CD4-positive, alpha-beta T cell (primary cell): ENCODE data around the gene ULK2. TPM values are rescaled to one million over a fixed set of nuclear protein-coding genes. Genes with fewer than 3 reads are reported as not detected.

ENCODE experiments used
- ATAC-seq: fragments of 200-7000 bp; cut with Tn5 transposase; one replicate; pipeline ENCODE4 v1.10.0; 2022; ENCODE audit warnings: mild to moderate bottlenecking; ENCODE audit not compliant: poor library complexity
- CTCF ChIA-PET: fragments of 350-600 bp; sonication (Branson Sonifier 250); formaldehyde crosslinking; loops from one replicate; lab custom pipeline; 2021; ENCODE audit warnings: antibody characterized with exemption, inconsistent platforms; lab: Charles Lee
- POLR2A ChIA-PET: fragments of 350-600 bp; sonication (Branson Sonifier 250); formaldehyde crosslinking; loops from one replicate; lab custom pipeline; 2021; ENCODE audit warnings: antibody characterized with exemption, inconsistent platforms; lab: Charles Lee
- DNase-seq, 14 experiments: peaks; one replicate each; pipeline ENCODE4 v3.0.0-alpha.2; 2013 to 2020; ENCODE audit warnings: mixed read lengths in 2 of 14
- H3K27ac ChIP-seq, 2 donors: one replicate each; pipeline versions ENCODE4 v1.5.1 to v1.7.0; 2013; ENCODE audit warnings: low read length in 2 of 2, low read depth in 1 of 2, mild to moderate bottlenecking in 1 of 2
- H3K27me3 ChIP-seq, 2 experiments: 1 replicate in 1 of 2; 2 replicates in 1 of 2; pipeline versions ENCODE4 v1.6.1 to v1.7.0; 2013; ENCODE audit warnings: low read length in 2 of 2, control low read depth in 1 of 2, mild to moderate bottlenecking in 1 of 2, moderate library complexity in 1 of 2; ENCODE audit not compliant: insufficient read depth in 2 of 2, control insufficient read depth in 1 of 2
- H3K36me3 ChIP-seq: one replicate; pipeline ENCODE4 v1.6.1; 2013; ENCODE audit warnings: low read length, control low read depth; ENCODE audit not compliant: insufficient read depth
- H3K4me1 ChIP-seq: one replicate; pipeline ENCODE4 v1.6.1; 2013; ENCODE audit warnings: low read length, control low read depth; ENCODE audit not compliant: insufficient read depth
- H3K4me3 ChIP-seq: one replicate; pipeline ENCODE4 v1.5.1; 2013; ENCODE audit warnings: mild to moderate bottlenecking, low read length, moderate library complexity
- H3K9me3 ChIP-seq, 2 experiments: 1 replicate in 1 of 2; 2 replicates in 1 of 2; pipeline versions ENCODE4 v1.6.1 to v1.7.0; 2013; ENCODE audit warnings: low read length in 2 of 2, mild to moderate bottlenecking in 2 of 2, control low read depth in 1 of 2, moderate library complexity in 1 of 2; ENCODE audit not compliant: control insufficient read depth in 1 of 2, insufficient read depth in 1 of 2
- H3K27ac Mint-ChIP-seq: one replicate; pipeline ENCODE4 v1.8.0; 2020; ENCODE audit warnings: mixed read lengths
- H3K27me3 Mint-ChIP-seq: one replicate; pipeline ENCODE4 v1.8.0; 2021; ENCODE audit warnings: mixed read lengths
- H3K36me3 Mint-ChIP-seq: one replicate; pipeline ENCODE4 v1.8.0; 2021; ENCODE audit warnings: low read depth, mixed read lengths
- H3K4me1 Mint-ChIP-seq: one replicate; pipeline ENCODE4 v1.8.0; 2021; ENCODE audit warnings: low read depth, mixed read lengths
- H3K4me3 Mint-ChIP-seq: one replicate; pipeline ENCODE4 v1.8.0; 2020; ENCODE audit warnings: mild to moderate bottlenecking, mixed read lengths
- H3K9me3 Mint-ChIP-seq: one replicate; pipeline ENCODE4 v1.8.0; 2020; ENCODE audit warnings: mixed read lengths
- CTCF ChIP-seq: fragments of 200-600 bp; IDR thresholded peaks from one replicate; pipeline ENCODE4 v1.8.0; 2022; ENCODE audit warnings: antibody characterized with exemption, mild to moderate bottlenecking
- intact Hi-C, 2 experiments: fragments of 100-400 bp; cut with DNase I in 1 of 2; cut with micrococcal nuclease in 1 of 2; formaldehyde crosslinking; loops; one replicate each; pipeline versions ENCODE4 v1.15.1 to v1.9.0; 2023 to 2025; cut with DNase I, micrococcal nuclease
- total RNA-seq, 174 experiments: library from RNA in 2 of 174; stranded (reverse) in 2 of 174; gene quantifications; one replicate each; pipeline ENCODE4 v1.2.3 and lab custom pipeline; 2021 to 2026

Gene ULK2
- total RNA-seq, 2 experiments from 2014 or later, result 17.1 to 18.3 TPM

- Mint-ChIP-seq H3K4me3 (no peak overlapping the region), H3K27me3 (no peaks in the 10 kb centered on the region), H3K36me3 (no peaks in the 10 kb centered on the region), H3K9me3 (no peaks in the 10 kb centered on the region), H3K27ac (no peak overlapping the region), H3K4me1 (no peaks in the 10 kb centered on the region)
- Histone ChIP-seq H3K36me3 (no peaks in the 10 kb centered on the region), H3K9me3 (no peaks in the 10 kb centered on the region), H3K4me1 (no peaks in the 10 kb centered on the region), H3K27me3 (no peaks in the 10 kb centered on the region), H3K4me3 (no peak overlapping the region), H3K27ac (no peak overlapping the region)
- ChIA-PET POLR2A (no interaction called here), CTCF (no interaction called here)
- DNase-seq (no peak), ATAC-seq (no peak)
- no peak for TF ChIP-seq CTCF
- intact Hi-C loops, result no loop called here
Observed at GRCh38 chr17:19886116-19886515, 18.4 kb upstream of the ULK2 start.

- no peaks in the 10 kb centered on the region for H3K27me3 Mint-ChIP-seq
- POLR2A ChIA-PET, result interaction anchor here (0.6 kb wide), 1 partner anchor 16 kb away, joined by 3 read pairs; the partner anchor contains the start of gene ULK2
Observed at GRCh38 chr17:19883537-19884215, 15.9 kb upstream of the ULK2 start.

GRCh38 chr17:19880393-19880792 is 12.7 kb upstream of the ULK2 start:
- no peak for TF ChIP-seq CTCF
- DNase-seq (no peak), ATAC-seq (no peak)
- H3K9me3 Mint-ChIP-seq, result no peaks in the 10 kb centered on the region
- intact Hi-C loops, result no loop called here
- Histone ChIP-seq H3K4me3 (no peak overlapping the region), H3K9me3 (no peaks in the 10 kb centered on the region), H3K27ac (no peak overlapping the region), H3K27me3 (no peaks in the 10 kb centered on the region), H3K36me3 (no peaks in the 10 kb centered on the region), H3K4me1 (peaks cover 39% of the 10 kb centered on the region)
- no peak overlapping the region for H3K4me3 Mint-ChIP-seq
- peak overlapping the region; percentile 40 for H3K27ac Mint-ChIP-seq
- peaks cover 51% of the 10 kb centered on the region for H3K4me1 Mint-ChIP-seq
- no peaks in the 10 kb centered on the region for H3K36me3 Mint-ChIP-seq
- ChIA-PET POLR2A (interaction anchor here (0.5 to 1.6 kb wide), 4 partner anchors 10 to 114 kb away, joined by 4 to 5 read pairs (median 4); partner anchors contain the start of gene ULK2), CTCF (no interaction called here)
- H3K27me3 Mint-ChIP-seq, result no peaks in the 10 kb centered on the region

More at GRCh38 chr17:19883537-19884215, 15.9 kb upstream of the ULK2 start:
- Mint-ChIP-seq H3K27ac (no peak overlapping the region), H3K4me3 (no peak overlapping the region), H3K36me3 (no peaks in the 10 kb centered on the region), H3K9me3 (no peaks in the 10 kb centered on the region), H3K4me1 (peaks cover 18% of the 10 kb centered on the region)
- Histone ChIP-seq H3K4me3 (no peak overlapping the region), H3K4me1 (peaks cover 10% of the 10 kb centered on the region), H3K9me3 (no peaks in the 10 kb centered on the region), H3K27me3 (no peaks in the 10 kb centered on the region), H3K27ac (no peak overlapping the region), H3K36me3 (no peaks in the 10 kb centered on the region)
- TF ChIP-seq CTCF, result no peak
- CTCF ChIA-PET, result interaction anchor here (0.7 kb wide), 2 partner anchors 93 to 1150 kb away, joined by 3 read pairs; no protein-coding TSS in a partner anchor
- intact Hi-C loops, result no loop called here
- DNase-seq (no peak), ATAC-seq (no peak)
